Activated CD8-positive, alpha-beta memory T cell treated with anti-CD3 and anti-CD28 coated beads for 48 hours (primary cell): ENCODE data around the gene STXBP4.

Source experiments
- DNase-seq, 3 experiments: peaks; one replicate each; pipeline ENCODE4 v3.0.0-alpha.2; 2020; ENCODE audit warnings: low read depth in 2 of 3, low spot score in 2 of 3

Gene STXBP4

GRCh38 chr17:55167024-55167725 lies 198.6 kb downstream of the STXBP4 start:
- no peak for DNase-seq

GRCh38 chr17:55168958-55169687 lies 200.6 kb downstream of the STXBP4 start:
- DNase-seq: no peak

GRCh38 chr17:55171634-55172328 lies 203.2 kb downstream of the STXBP4 start:
- DNase-seq: no peak

GRCh38 chr17:55172612-55173011 lies 204.0 kb downstream of the STXBP4 start:
- DNase-seq: no peak

GRCh38 chr17:55174133-55174532 lies 205.6 kb downstream of the STXBP4 start:
- DNase-seq: no peak

- no peak for DNase-seq
Measured at GRCh38 chr17:55175788-55176427, 207.3 kb downstream of the STXBP4 start.

GRCh38 chr17:55177159-55177854 lies 208.7 kb downstream of the STXBP4 start:
- no peak for DNase-seq

- DNase-seq: no peak
Measured at GRCh38 chr17:55177855-55178217, 209.3 kb downstream of the STXBP4 start.

- DNase-seq: no peak
Measured at GRCh38 chr17:55186937-55187770, 218.6 kb downstream of the STXBP4 start.

- DNase-seq: no peak
Measured at GRCh38 chr17:55190748-55191147, 222.2 kb downstream of the STXBP4 start.

GRCh38 chr17:55198690-55199370 lies 230.3 kb downstream of the STXBP4 start:
- DNase-seq: no peak

- no peak for DNase-seq
Measured at GRCh38 chr17:55200904-55201303, 232.3 kb downstream of the STXBP4 start.

GRCh38 chr17:55201308-55201932 lies 232.9 kb downstream of the STXBP4 start:
- no peak for DNase-seq

- DNase-seq: no peak
Measured at GRCh38 chr17:55202896-55203295, 234.3 kb downstream of the STXBP4 start.

GRCh38 chr17:55208078-55208812 lies 239.7 kb downstream of the STXBP4 start:
- no peak for DNase-seq

GRCh38 chr17:55210292-55210691 lies 241.7 kb downstream of the STXBP4 start:
- no peak for DNase-seq

GRCh38 chr17:55212880-55213279 lies 244.3 kb downstream of the STXBP4 start:
- no peak for DNase-seq

GRCh38 chr17:55215711-55216110 lies 247.1 kb downstream of the STXBP4 start:
- DNase-seq: no peak
